Activated CD8-positive, alpha-beta T cell treated with anti-CD3 and anti-CD28 coated beads for 36 hours (primary cell): ENCODE results near the gene KCNJ10. TPM values are rescaled to one million over a fixed set of nuclear protein-coding genes. Genes with fewer than 3 reads are reported as not detected.

Experiments used
- ATAC-seq: fragments of 200-7000 bp; cut with Tn5 transposase; one replicate; pipeline ENCODE4 v1.10.0; 2021; ENCODE audit warnings: mild to moderate bottlenecking, moderate library complexity
- CTCF ChIA-PET: fragments of 350-600 bp; sonication (Branson Sonifier 250); formaldehyde crosslinking; loops from one replicate; lab custom pipeline; 2021; ENCODE audit warnings: antibody characterized with exemption; lab: Charles Lee
- POLR2A ChIA-PET: fragments of 350-600 bp; sonication (Branson Sonifier 250); formaldehyde crosslinking; loops from one replicate; lab custom pipeline; 2021; ENCODE audit warnings: antibody characterized with exemption; lab: Charles Lee
- DNase-seq: peaks from one replicate; pipeline ENCODE4 v3.0.0-alpha.2; 2020
- H3K27ac Mint-ChIP-seq: one replicate; pipeline ENCODE4 v1.8.0; 2021; ENCODE audit warnings: mild to moderate bottlenecking, mixed read lengths
- H3K27me3 Mint-ChIP-seq: one replicate; pipeline ENCODE4 v1.8.0; 2021; ENCODE audit warnings: mixed read lengths
- H3K36me3 Mint-ChIP-seq: one replicate; pipeline ENCODE4 v1.8.0; 2021; ENCODE audit warnings: low read depth, mixed read lengths
- H3K4me1 Mint-ChIP-seq: one replicate; pipeline ENCODE4 v1.8.0; 2021; ENCODE audit warnings: low read depth, mixed read lengths
- H3K4me3 Mint-ChIP-seq: one replicate; pipeline ENCODE4 v1.8.0; 2021; ENCODE audit warnings: mild to moderate bottlenecking, moderate library complexity, mixed read lengths
- H3K9me3 Mint-ChIP-seq: one replicate; pipeline ENCODE4 v1.8.0; 2021; ENCODE audit warnings: mixed read lengths
- intact Hi-C: fragments of 100-400 bp; cut with micrococcal nuclease; formaldehyde crosslinking; loops from one replicate; pipeline ENCODE4 v1.10.0; 2022
- total RNA-seq, 2 experiments: library from RNA; stranded (reverse); gene quantifications; one replicate each; pipeline ENCODE4 v1.2.3, GENCODE V29; 2021
- TF ChIP-seq, protein P1 (sequence below): fragments of 200-600 bp; IDR thresholded peaks from one replicate; pipeline ENCODE4 v1.8.0; 2022; ENCODE audit warnings: antibody characterized with exemption, mild to moderate bottlenecking

Gene KCNJ10
- total RNA-seq, 2 experiments from 2014 or later: 0.14 to 0.29 TPM

DNA sequence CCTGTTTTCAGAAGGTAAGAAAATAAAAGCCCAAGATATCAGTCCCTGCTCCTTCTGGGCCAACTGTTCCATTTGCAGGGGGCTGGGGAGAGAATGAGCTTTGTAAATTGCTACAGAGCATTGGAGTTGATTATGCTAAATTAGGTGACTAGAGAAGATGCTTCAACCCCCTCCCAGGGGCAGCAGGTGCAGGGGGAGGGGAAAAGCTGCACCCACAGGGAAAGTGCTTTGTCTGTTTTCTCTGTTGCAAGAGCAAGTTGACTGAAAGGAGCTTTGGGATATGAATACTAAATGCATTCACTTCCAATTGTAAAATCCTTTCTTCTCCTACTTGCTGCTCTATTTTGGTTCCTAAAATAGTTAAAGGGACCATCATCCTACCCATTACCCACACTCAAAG lies 21.6 kb downstream of the KCNJ10 start:
- peaks cover 12% of the 10 kb centered on the region for H3K4me1 Mint-ChIP-seq
- no peaks in the 10 kb centered on the region for H3K9me3 Mint-ChIP-seq
- TF ChIP-seq, protein P1, sequence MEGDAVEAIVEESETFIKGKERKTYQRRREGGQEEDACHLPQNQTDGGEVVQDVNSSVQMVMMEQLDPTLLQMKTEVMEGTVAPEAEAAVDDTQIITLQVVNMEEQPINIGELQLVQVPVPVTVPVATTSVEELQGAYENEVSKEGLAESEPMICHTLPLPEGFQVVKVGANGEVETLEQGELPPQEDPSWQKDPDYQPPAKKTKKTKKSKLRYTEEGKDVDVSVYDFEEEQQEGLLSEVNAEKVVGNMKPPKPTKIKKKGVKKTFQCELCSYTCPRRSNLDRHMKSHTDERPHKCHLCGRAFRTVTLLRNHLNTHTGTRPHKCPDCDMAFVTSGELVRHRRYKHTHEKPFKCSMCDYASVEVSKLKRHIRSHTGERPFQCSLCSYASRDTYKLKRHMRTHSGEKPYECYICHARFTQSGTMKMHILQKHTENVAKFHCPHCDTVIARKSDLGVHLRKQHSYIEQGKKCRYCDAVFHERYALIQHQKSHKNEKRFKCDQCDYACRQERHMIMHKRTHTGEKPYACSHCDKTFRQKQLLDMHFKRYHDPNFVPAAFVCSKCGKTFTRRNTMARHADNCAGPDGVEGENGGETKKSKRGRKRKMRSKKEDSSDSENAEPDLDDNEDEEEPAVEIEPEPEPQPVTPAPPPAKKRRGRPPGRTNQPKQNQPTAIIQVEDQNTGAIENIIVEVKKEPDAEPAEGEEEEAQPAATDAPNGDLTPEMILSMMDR: no peak
- H3K36me3 Mint-ChIP-seq: no peaks in the 10 kb centered on the region
- intact Hi-C loops: no loop called here
- H3K4me3 Mint-ChIP-seq: no peak overlapping the region
- H3K27ac Mint-ChIP-seq: no peak overlapping the region
- POLR2A ChIA-PET: interaction anchor here (0.6 kb wide), 1 partner anchor 83 kb away, joined by 4 read pairs; no protein-coding TSS in a partner anchor
- ATAC-seq (no peak), DNase-seq (no peak)
- CTCF ChIA-PET: interaction anchor here (1.3 to 21.6 kb wide), 6 partner anchors 12 to 53 kb away, joined by 4 to 693 read pairs (median 44); partner anchors contain the start of genes KCNJ10, KCNJ9 and PIGM
- peaks cover 13% of the 10 kb centered on the region for H3K27me3 Mint-ChIP-seq

DNA sequence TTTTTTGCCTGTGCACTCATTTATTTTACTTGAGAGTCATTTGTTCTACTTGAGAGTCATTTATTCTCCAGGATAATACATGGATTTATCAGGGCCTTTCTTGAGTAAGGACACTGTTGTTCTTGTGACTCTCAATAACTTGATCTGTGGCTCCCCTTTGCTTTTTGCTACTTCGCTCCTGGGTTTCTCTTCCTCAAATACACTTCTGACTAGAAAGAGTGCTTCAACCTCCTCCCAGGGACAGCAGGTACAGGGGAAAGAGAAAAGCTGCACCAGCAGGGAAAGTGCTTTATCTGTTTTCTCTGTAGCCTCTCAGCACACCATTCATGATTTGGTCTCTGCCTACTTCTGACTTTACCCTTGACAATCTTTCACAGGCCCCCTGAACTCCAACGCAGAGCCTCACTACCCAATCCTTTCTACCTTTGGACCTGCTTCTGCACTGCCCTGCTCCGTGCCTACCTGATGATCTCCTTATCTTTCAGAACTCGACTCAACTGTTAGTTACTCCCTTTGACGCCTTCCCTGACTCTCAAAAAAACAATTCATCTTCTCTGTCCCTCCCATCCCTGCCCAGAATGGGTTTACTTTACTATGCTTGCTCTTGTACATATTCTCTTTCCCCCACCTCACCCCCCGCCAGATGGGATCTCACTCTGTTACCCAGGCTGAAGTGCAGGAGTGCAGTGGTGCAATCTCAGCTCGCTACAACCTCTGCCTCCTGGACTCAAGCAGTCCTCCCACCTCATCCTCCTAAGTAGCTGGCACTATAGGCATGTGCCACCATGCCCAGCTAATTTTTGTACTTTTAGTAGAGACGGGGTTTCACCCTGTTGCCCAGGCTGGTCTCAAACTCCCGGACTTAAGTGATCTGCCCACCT lies 22.6 kb downstream of the KCNJ10 start:
- Mint-ChIP-seq H3K27ac (peak overlapping the region; percentile 81), H3K4me1 (peaks cover 12% of the 10 kb centered on the region), H3K36me3 (no peaks in the 10 kb centered on the region), H3K4me3 (peak overlapping the region; percentile 70), H3K9me3 (no peaks in the 10 kb centered on the region), H3K27me3 (peaks cover 13% of the 10 kb centered on the region)
- ChIA-PET CTCF (interaction anchor here (0.6 to 21.6 kb wide), 28 partner anchors 8 to 332 kb away, joined by 3 to 693 read pairs (median 5); partner anchors contain the start of genes IGSF8, KCNJ10, KCNJ9 and PIGM), POLR2A (interaction anchor here (0.6 to 2.0 kb wide), 6 partner anchors 16 to 84 kb away, joined by 3 to 11 read pairs (median 4); partner anchors contain the start of genes KCNJ10 and PIGM)
- DNase-seq (no peak), ATAC-seq (no peak)
- TF ChIP-seq, protein P1: no peak
- intact Hi-C loops: no loop called here

DNA sequence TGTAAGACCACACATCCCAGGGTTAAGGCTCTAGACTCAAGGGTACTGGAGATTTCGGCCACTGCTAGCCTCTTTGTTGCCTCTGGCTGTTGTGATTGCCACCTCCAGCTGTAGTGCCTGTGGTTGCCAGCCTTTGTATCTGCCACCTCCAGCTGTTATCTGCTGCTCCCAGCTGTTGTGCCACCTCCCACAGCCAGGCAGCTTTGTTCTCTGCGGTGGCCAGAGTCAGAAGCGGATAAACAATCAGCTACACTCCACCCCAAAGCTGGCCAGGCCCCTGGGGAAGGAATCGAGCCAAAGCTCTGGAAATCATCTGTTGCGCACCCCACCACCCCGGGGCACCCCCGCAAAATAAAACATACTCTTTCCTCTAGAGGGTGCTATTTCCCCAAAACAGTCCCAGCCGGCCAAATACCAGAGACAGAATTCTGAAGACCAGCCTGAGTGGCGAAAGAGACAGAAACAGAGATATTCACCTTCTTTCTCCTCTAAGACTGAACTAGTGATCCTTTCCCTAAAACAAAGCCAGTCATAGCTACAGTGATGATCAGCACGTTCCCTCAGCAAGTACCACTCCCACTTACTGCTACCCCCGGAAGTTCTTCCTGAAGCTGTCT lies 23.4 kb downstream of the KCNJ10 start:
- Mint-ChIP-seq H3K4me3 (peak overlapping the region; percentile 70), H3K4me1 (peaks cover 12% of the 10 kb centered on the region), H3K27me3 (peaks cover 12% of the 10 kb centered on the region), H3K36me3 (no peaks in the 10 kb centered on the region), H3K9me3 (no peaks in the 10 kb centered on the region), H3K27ac (peak overlapping the region; percentile 81)
- intact Hi-C loops: no loop called here
- DNase-seq (peak; percentile 54), ATAC-seq (peak; percentile 87)
- ChIA-PET CTCF (interaction anchor here (0.6 to 21.6 kb wide), 39 partner anchors 9 to 333 kb away, joined by 3 to 693 read pairs (median 4); partner anchors contain the start of genes IGSF8, KCNJ10, KCNJ9 and PIGM), POLR2A (interaction anchor here (0.5 to 2.0 kb wide), 8 partner anchors 15 to 355 kb away, joined by 3 to 11 read pairs (median 3); partner anchors contain the start of genes IGSF8, KCNJ10 and PIGM)
- TF ChIP-seq, protein P1: peak; percentile 91

DNA sequence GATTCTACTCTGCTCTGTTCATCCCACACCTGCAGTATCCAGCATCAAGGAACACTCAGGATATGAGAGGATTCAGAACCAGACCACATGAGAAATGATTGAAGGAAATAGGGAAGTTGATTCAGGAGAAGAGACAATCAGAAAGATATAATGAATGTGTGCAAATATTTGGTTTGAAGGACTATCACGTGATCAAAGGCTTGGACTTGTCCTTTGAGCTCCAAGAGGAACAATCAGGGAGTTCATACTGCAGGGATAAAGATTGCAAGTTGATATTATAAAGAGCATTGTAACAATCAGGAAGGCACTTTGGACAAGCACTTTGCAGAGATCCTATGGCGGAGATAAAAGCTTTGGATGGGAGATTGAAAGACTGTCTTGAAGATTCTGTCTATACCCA lies 24.3 kb downstream of the KCNJ10 start:
- H3K4me3 Mint-ChIP-seq: no peak overlapping the region
- peaks cover 12% of the 10 kb centered on the region for H3K4me1 Mint-ChIP-seq
- TF ChIP-seq, protein P1: no peak
- H3K36me3 Mint-ChIP-seq: no peaks in the 10 kb centered on the region
- H3K9me3 Mint-ChIP-seq: no peaks in the 10 kb centered on the region
- H3K27me3 Mint-ChIP-seq: peaks cover 12% of the 10 kb centered on the region
- CTCF ChIA-PET: interaction anchor here (0.5 to 21.6 kb wide), 25 partner anchors 9 to 472 kb away, joined by 3 to 693 read pairs (median 5); partner anchors contain the start of genes IGSF8, KCNJ10, KCNJ9 and PIGM
- POLR2A ChIA-PET: interaction anchor here (0.8 to 2.0 kb wide), 9 partner anchors 13 to 52 kb away, joined by 3 to 11 read pairs (median 3); partner anchors contain the start of genes IGSF8, KCNJ10, KCNJ9 and PIGM
- intact Hi-C loops: no loop called here
- H3K27ac Mint-ChIP-seq: no peak overlapping the region
- no peak for DNase-seq
- no peak for ATAC-seq
